ENCODE data around the gene IL17RA.

- no peak for TF ChIP-seq POLR2A (IDR thresholded peaks at IDR 0.05; ENCODE audit: low read depth)
- TF ChIP-seq EP300 (IDR thresholded peaks at IDR 0.05): no peak
- peak; percentile 77 to 95 (median 86) for TF ChIP-seq CTCF (IDR thresholded peaks at IDR 0.05)
- TF ChIP-seq POLR2AphosphoS5 (IDR thresholded peaks at IDR 0.05): no peak
Measured at GRCh38 chr22:17057959-17058814, 26.6 kb upstream of the IL17RA start.
